Kidney glomerular epithelial cell (primary cell): Measurements from ENCODE around the gene C22orf31.

ENCODE experiments used
- DNase-seq: peaks from one replicate; lab custom pipeline; 2025; lab: John Stamatoyannopoulos, UW

Gene C22orf31

GRCh38 chr22:29081517-29082236 is 20.0 kb upstream of the C22orf31 start:
- DNase-seq, result no peak

GRCh38 chr22:29080106-29080975 is 18.7 kb upstream of the C22orf31 start:
- no peak for DNase-seq

- no peak for DNase-seq
These were observed 17.7 kb upstream of the C22orf31 start for GRCh38 chr22:29079218-29079901.

- DNase-seq, result no peak
These were observed 17.2 kb upstream of the C22orf31 start for GRCh38 chr22:29078869-29079207.

GRCh38 chr22:29078036-29078868 is 16.6 kb upstream of the C22orf31 start:
- DNase-seq, result no peak

GRCh38 chr22:29074276-29074772 is 12.7 kb upstream of the C22orf31 start:
- no peak for DNase-seq

- DNase-seq, result no peak
These were observed 12.1 kb upstream of the C22orf31 start for GRCh38 chr22:29073618-29074275.

- DNase-seq, result no peak
These were observed 11.5 kb upstream of the C22orf31 start, which contains the start of gene KREMEN1 for GRCh38 chr22:29072979-29073617. TSS of gene KREMEN1 (plus strand) at chr22:29073035. CDS start at chr22:29073131, 96 bp downstream.

- peak; percentile 44 for DNase-seq
These were observed 10.8 kb upstream of the C22orf31 start for GRCh38 chr22:29072193-29072978.

DNA sequence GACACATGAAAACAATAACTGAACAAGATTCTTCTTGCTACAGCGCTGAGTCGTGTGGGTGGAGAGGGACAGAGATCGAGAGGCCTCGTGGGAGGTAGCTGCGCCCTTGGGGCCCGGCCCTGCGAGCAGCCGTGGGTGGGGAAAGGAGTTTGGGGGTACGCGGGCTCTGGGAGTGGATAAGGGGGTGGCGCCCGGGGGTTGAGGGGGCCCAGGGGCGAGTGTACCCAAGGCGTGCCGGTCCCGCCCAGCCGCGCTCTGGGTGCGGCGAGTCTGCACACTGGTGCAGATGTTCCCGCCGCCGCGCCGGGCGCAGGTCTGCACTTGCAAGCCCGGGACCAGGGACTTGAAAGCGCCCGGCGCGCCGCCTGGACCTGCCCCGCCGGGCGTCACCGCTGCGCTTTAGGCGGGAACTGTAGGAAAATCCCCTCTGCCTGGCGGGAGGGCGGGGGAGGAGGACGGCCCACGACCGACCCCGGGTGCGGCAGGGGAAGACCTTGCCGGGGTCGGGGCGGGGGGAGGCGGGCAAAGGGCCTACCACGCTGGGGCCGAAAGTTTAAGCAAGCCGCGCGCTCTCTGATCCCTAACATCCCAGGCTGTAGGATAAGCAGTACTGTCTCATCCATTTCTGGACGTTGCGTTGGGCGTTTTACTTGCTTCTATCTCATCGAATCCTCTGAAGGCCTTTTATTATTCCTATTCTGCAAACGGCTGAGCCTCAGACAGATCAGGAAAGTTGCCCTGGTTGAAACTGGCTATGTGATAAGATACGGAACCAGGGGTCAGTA is 9.8 kb upstream of the C22orf31 start:
- DNase-seq, result no peak

GRCh38 chr22:29070490-29070889 is 8.9 kb upstream of the C22orf31 start:
- DNase-seq, result no peak

- no peak for DNase-seq
These were observed 7.8 kb upstream of the C22orf31 start for GRCh38 chr22:29069463-29069862.

DNA sequence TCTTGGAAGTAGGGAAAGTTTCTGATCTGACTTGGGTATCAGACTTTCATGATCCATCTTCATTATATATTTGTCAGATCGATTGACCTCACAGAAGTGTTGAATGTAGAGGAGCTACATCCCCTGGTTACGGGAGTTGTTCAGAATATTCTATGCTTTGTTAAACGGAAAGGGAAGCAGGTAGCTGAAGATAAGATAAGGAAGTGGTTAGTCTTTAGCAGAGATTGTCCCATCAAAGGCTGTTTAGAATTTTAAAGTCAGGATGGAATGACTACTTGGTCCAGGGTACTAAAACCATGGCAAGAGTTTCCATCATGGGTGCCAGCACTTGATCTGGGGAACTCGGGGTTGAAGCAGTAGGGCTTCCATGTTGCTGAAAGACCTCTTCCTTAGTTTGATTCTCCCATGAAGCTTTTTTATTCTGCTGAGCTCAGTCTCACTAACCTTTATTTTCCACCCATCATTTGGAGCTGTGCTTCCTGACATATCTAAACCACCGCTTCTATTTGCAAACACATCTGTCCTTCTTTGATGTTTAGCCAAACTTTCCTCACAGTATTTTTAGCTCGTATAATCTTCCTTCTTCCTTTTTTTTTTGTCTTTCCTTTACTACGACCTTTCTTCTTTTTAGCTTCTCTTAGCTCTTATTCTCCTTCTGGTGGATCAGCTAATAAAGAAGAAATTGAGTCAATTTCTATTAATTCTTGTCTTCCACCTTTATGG is 4.0 kb upstream of the C22orf31 start:
- no peak for DNase-seq

DNA sequence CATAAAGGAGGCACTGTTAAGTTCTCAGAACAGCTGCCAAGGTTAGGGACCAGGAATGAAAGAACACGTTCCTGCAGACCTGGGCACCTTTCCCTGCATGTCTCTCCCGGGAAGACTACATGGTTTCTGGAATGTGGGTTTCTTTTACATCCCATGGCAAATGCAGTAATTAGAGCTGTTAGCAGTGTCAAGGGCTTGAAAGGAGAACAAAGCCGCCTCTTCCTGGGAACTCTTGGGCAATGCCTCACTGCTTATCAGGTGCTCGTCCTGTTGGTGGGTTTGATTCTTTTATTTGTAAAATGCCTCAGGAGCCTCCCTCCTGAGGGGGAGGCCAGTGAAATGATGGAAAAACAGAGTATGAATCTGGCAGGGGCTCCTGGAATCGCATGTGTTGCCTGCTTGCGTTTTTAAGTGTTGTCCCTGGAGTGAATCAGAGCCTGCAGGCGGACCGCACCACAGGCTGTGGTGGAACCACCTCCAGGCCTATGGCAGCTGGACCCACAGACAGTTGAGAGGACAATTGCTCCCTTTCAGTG is 723 bp upstream of the C22orf31 start:
- no peak for DNase-seq

DNA sequence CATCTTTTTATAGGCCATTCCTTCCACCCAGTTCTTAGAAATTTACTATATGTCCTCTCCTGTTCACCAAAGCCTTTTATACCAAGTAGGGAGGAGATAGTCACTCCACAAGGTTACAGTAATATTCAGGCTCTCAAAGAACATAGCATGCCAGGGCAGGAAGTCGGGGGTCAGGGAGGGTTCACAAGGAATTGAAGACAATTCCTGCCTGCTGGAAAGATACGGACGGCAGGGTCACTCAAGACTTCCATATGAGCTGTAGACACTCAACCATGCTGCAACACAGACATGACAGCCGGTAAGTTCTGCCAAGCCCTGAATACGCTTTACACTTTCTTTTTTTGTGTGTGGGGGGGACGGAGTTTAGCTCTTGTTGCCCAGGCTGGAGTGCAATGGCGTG is 700 bp downstream of the C22orf31 start:
- DNase-seq, result no peak

DNA sequence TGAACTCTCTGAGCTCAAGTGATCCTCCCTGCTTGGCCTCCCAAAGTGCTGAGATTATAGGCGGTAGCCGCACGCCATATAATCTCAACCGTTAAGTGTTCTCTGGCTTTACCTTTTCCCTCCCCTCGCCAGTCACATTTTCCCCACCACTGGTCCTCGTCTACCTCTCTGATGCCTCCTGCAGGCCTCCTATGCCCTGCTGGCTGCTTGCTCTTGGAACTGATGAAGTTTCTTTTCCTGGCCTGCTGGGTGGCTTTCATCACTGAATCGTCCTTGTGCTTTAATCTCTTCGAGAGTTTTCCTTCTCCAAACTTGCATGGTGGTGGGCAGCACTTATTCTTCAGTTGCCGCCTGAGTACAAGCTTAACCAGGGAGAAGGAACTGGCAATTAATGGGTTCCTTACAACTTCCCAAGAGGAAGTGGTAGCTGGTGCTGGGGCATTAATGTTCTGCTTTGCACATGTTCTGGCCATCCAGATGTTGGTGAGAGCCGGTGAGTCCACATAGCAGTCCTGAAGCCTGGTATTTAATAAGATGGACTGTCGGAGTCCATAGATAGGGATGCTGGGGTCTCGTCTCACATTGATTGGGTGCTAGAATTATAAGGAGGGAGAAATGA is 1.3 kb downstream of the C22orf31 start:
- DNase-seq, result no peak

GRCh38 chr22:29056472-29056871 is 5.2 kb downstream of the C22orf31 start:
- DNase-seq, result no peak
